Neural cell (in vitro differentiated cells): ENCODE data around the gene CRYBB1. TPM values are rescaled to one million over a fixed set of nuclear protein-coding genes. Genes with fewer than 3 reads are reported as not detected.

Experiments used
- H2AFZ ChIP-seq: fragments of 200-600, 300-800 bp; sonication (generic), shearing (Covaris generic); 2 replicates; pipeline ENCODE4 v1.6.0; 2014; ENCODE audit warnings: low read depth, mild to moderate bottlenecking, antibody characterized with exemption, low read length, moderate library complexity
- H3F3A ChIP-seq: fragments of 200-600 bp; shearing (Covaris generic); 2 replicates; pipeline ENCODE4 v1.6.1; 2016; ENCODE audit warnings: mild to moderate bottlenecking, moderate library complexity, mixed read lengths, antibody characterized with exemption, low read length; ENCODE audit not compliant: insufficient read depth, poor library complexity, severe bottlenecking
- H3K27ac ChIP-seq: fragments of 200-600, 300-800 bp; sonication (generic), shearing (Covaris generic); 2 replicates; pipeline ENCODE4 v1.5.1; 2014; ENCODE audit warnings: mild to moderate bottlenecking, low read length, moderate library complexity
- H3K27me3 ChIP-seq: fragments of 300-800, 200-600 bp; sonication (generic), shearing (Covaris generic); 2 replicates; pipeline ENCODE4 v1.6.0; 2014; ENCODE audit warnings: mild to moderate bottlenecking, low read depth, low read length, moderate library complexity; ENCODE audit not compliant: insufficient read depth
- H3K36me3 ChIP-seq: fragments of 300-800, 200-600 bp; sonication (generic), shearing (Covaris generic); 2 replicates; pipeline ENCODE4 v1.5.1; 2014; ENCODE audit warnings: mild to moderate bottlenecking, antibody characterized with exemption, low read length, moderate library complexity; ENCODE audit not compliant: insufficient read depth
- H3K4me2 ChIP-seq: fragments of 300-800, 200-600 bp; sonication (generic), shearing (Covaris generic); 2 replicates; pipeline ENCODE4 v1.6.0; 2014; ENCODE audit warnings: mild to moderate bottlenecking, low read length
- H3K4me3 ChIP-seq: fragments of 300-800, 200-600 bp; sonication (generic), shearing (Covaris generic); 2 replicates; pipeline ENCODE4 v1.5.1; 2014; ENCODE audit warnings: mild to moderate bottlenecking, low read length, moderate library complexity
- H3K79me2 ChIP-seq: fragments of 200-600 bp; shearing (Covaris generic); replicated peaks from 2 replicates; pipeline ENCODE4 v1.6.0; 2014; ENCODE audit warnings: mild to moderate bottlenecking, low read length, moderate library complexity; ENCODE audit not compliant: insufficient read depth
- H3K9ac ChIP-seq: fragments of 300-800, 200-600 bp; sonication (generic), shearing (Covaris generic); 2 replicates; pipeline ENCODE4 v1.6.1; 2016; ENCODE audit warnings: mild to moderate bottlenecking, low read length, mixed read lengths
- H3K9me2 ChIP-seq: fragments of 200-600 bp; shearing (Covaris generic); 2 replicates; pipeline ENCODE4 v1.6.1; 2016; ENCODE audit warnings: mild to moderate bottlenecking, low read length, mixed read lengths; ENCODE audit not compliant: insufficient read depth
- H3K9me3 ChIP-seq: fragments of 200-600, 300-800 bp; sonication (generic), shearing (Covaris generic); 2 replicates; pipeline ENCODE4 v1.6.1; 2016; ENCODE audit warnings: mild to moderate bottlenecking, mixed run types, low read length, moderate library complexity, mixed read lengths
- H4K20me1 ChIP-seq: fragments of 200-600 bp; shearing (Covaris generic); 2 replicates; pipeline ENCODE4 v1.6.1; 2016; ENCODE audit warnings: mild to moderate bottlenecking, mixed run types; ENCODE audit not compliant: insufficient read depth
- EP300 ChIP-seq: fragments of 450-650 bp; conservative IDR thresholded peaks from 2 replicates; pipeline ENCODE4 v1.6.1; 2014; ENCODE audit warnings: antibody characterized with exemption, mild to moderate bottlenecking, moderate library complexity; ENCODE audit not compliant: poor library complexity, severe bottlenecking
- EZH2 ChIP-seq: fragments of 200-600, 300-800 bp; shearing (Covaris generic), sonication (generic); IDR thresholded peaks from 2 replicates; pipeline ENCODE4 v1.6.1; 2014; ENCODE audit warnings: antibody characterized with exemption, low read length, borderline replicate concordance, mild to moderate bottlenecking; ENCODE audit not compliant: insufficient read depth, poor library complexity, severe bottlenecking
- MXI1 ChIP-seq: fragments of 450-650 bp; conservative IDR thresholded peaks from 2 replicates; pipeline ENCODE4 v1.6.1; 2014; ENCODE audit warnings: antibody characterized with exemption, mild to moderate bottlenecking; ENCODE audit not compliant: poor library complexity, severe bottlenecking
- POLR2AphosphoS5 ChIP-seq: IDR thresholded peaks from 2 replicates; pipeline ENCODE4 v1.6.1; 2012
- RAD21 ChIP-seq: fragments of 450-650 bp; conservative IDR thresholded peaks from 2 replicates; pipeline ENCODE4 v1.6.1; 2014; ENCODE audit warnings: antibody characterized with exemption, mild to moderate bottlenecking, moderate library complexity
- SMC3 ChIP-seq: fragments of 450-650 bp; conservative IDR thresholded peaks from 2 replicates; pipeline ENCODE4 v1.6.1; 2014; ENCODE audit warnings: antibody characterized with exemption, mild to moderate bottlenecking, moderate library complexity; ENCODE audit not compliant: poor library complexity
- TAF1 ChIP-seq: IDR thresholded peaks from 2 replicates; pipeline ENCODE4 v1.6.1; 2012; ENCODE audit warnings: low read depth
- polyA plus RNA-seq: library from polyadenylated mRNA; depleted of rRNA; stranded (reverse); fragments of >200 nt; gene quantifications from 2 replicates; pipeline ENCODE4 v1.2.3, GENCODE V29; 2014
- TF ChIP-seq, protein P1 (sequence below): IDR thresholded peaks from 2 replicates; pipeline ENCODE4 v1.6.1; 2012; ENCODE audit warnings: borderline replicate concordance
- TF ChIP-seq, protein P2 (sequence below): fragments of 450-650 bp; IDR thresholded peaks from 2 replicates; pipeline ENCODE4 v1.5.1; 2014; ENCODE audit warnings: antibody characterized with exemption, mild to moderate bottlenecking, moderate library complexity; ENCODE audit not compliant: poor library complexity, severe bottlenecking

The CRYBB1 gene
- polyA plus RNA-seq, 1 donor from 2014 or later = not detected

DNA sequence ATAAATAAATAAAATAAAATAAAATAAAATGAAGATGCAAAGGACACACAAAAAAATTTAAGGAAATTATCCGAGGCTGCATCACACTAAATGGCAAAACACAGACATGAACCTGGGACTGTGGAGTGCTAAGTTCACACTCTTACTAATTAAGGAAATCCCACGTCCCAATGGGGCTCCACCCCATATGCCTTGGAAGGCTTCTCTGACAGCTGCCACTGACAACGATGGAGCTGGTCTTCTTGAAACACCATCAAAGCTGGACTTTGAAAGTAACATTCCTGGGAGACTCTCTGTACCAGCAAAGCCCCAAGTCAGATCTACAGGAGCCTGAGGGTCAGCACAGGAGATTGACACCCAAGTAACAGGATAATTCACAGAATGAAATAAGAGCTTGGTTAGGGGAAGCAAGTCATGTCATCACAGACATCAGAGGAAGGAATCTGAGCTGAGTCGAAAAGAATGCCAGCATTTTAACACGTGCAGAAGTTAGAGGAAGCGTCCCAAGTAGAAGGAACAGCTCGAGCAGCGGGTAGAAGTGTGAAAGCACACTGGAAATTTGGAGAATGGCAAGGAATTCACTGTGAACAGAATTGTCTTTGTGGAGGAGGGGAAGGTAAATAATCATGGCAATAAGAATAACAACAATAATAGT, 41.7 kb downstream of the CRYBB1 start:
- Histone ChIP-seq H3K27ac (no peak overlapping the region), H3K27me3 (no peaks in the 10 kb centered on the region), H3K4me2 (no peak overlapping the region), H3K79me2 (no peaks in the 10 kb centered on the region), H3K4me3 (no peak overlapping the region), H3F3A (no peaks in the 10 kb centered on the region), H4K20me1 (no peaks in the 10 kb centered on the region), H3K36me3 (no peaks in the 10 kb centered on the region), H3K9me3 (no peaks in the 10 kb centered on the region), H2AFZ (no peak overlapping the region), H3K9ac (no peak overlapping the region), H3K9me2 (no peaks in the 10 kb centered on the region)
- TF ChIP-seq MXI1 (no peak), EZH2 (no peak), EP300 (no peak), POLR2AphosphoS5 (no peak), TAF1 (no peak), RAD21 (no peak), SMC3 (no peak)
- TF ChIP-seq, protein P1, sequence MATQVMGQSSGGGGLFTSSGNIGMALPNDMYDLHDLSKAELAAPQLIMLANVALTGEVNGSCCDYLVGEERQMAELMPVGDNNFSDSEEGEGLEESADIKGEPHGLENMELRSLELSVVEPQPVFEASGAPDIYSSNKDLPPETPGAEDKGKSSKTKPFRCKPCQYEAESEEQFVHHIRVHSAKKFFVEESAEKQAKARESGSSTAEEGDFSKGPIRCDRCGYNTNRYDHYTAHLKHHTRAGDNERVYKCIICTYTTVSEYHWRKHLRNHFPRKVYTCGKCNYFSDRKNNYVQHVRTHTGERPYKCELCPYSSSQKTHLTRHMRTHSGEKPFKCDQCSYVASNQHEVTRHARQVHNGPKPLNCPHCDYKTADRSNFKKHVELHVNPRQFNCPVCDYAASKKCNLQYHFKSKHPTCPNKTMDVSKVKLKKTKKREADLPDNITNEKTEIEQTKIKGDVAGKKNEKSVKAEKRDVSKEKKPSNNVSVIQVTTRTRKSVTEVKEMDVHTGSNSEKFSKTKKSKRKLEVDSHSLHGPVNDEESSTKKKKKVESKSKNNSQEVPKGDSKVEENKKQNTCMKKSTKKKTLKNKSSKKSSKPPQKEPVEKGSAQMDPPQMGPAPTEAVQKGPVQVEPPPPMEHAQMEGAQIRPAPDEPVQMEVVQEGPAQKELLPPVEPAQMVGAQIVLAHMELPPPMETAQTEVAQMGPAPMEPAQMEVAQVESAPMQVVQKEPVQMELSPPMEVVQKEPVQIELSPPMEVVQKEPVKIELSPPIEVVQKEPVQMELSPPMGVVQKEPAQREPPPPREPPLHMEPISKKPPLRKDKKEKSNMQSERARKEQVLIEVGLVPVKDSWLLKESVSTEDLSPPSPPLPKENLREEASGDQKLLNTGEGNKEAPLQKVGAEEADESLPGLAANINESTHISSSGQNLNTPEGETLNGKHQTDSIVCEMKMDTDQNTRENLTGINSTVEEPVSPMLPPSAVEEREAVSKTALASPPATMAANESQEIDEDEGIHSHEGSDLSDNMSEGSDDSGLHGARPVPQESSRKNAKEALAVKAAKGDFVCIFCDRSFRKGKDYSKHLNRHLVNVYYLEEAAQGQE = no peak
- TF ChIP-seq, protein P2, sequence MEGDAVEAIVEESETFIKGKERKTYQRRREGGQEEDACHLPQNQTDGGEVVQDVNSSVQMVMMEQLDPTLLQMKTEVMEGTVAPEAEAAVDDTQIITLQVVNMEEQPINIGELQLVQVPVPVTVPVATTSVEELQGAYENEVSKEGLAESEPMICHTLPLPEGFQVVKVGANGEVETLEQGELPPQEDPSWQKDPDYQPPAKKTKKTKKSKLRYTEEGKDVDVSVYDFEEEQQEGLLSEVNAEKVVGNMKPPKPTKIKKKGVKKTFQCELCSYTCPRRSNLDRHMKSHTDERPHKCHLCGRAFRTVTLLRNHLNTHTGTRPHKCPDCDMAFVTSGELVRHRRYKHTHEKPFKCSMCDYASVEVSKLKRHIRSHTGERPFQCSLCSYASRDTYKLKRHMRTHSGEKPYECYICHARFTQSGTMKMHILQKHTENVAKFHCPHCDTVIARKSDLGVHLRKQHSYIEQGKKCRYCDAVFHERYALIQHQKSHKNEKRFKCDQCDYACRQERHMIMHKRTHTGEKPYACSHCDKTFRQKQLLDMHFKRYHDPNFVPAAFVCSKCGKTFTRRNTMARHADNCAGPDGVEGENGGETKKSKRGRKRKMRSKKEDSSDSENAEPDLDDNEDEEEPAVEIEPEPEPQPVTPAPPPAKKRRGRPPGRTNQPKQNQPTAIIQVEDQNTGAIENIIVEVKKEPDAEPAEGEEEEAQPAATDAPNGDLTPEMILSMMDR = no peak

DNA sequence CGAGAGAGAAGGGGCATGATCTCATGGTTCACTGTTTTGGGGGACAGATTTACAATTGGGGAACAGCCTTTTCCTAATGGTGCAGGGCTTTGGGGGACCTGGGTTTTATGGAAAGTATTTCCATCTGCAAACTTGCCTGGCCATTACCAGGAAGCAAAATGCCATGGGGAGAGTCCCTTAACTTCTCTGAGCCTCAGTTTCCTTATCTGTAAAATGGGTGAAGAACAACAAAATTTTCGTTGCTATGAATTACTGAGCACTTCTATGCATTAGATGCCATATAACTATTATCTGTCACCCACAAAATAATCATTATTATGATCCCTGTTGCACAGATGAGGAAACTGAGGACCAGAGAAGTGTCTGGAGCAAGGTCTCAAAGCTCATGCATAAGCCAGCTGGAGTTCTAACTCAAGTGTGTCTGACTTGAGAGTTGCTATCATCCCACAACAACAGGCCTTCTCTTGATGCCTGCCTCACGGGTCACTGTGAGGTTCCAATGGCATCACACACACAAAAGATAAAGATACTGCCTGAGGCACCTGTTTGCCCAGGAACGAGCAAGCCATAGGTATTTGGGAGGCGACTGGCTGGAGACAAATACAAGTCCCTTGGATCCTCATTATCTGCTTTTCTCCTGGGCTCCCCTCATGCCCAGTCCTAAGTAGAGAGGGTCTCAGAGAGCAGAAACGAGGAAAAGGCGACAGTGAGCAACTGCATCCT, 43.7 kb downstream of the CRYBB1 start:
- H3K27ac ChIP-seq = no peak overlapping the region
- no peak overlapping the region for H3K4me3 ChIP-seq
- no peak for TF ChIP-seq EZH2
- no peak for TF ChIP-seq EP300
- TF ChIP-seq POLR2AphosphoS5 = no peak
- TF ChIP-seq MXI1 = no peak
- TF ChIP-seq, protein P1 = no peak
- no peak for TF ChIP-seq TAF1
- TF ChIP-seq, protein P2 = no peak
- no peak for TF ChIP-seq SMC3
- TF ChIP-seq RAD21 = no peak
- no peak overlapping the region for H3K4me2 ChIP-seq
- H3K36me3 ChIP-seq = no peaks in the 10 kb centered on the region
- H3K27me3 ChIP-seq = no peaks in the 10 kb centered on the region
- no peak overlapping the region for H2AFZ ChIP-seq
- no peaks in the 10 kb centered on the region for H3F3A ChIP-seq
- H3K9me3 ChIP-seq = no peaks in the 10 kb centered on the region
- H4K20me1 ChIP-seq = no peaks in the 10 kb centered on the region
- H3K9ac ChIP-seq = no peak overlapping the region
- H3K9me2 ChIP-seq = no peaks in the 10 kb centered on the region
- no peaks in the 10 kb centered on the region for H3K79me2 ChIP-seq
